ENCODE measurements around the gene COPS9.

The COPS9 gene

GRCh38 chr2:240132651-240132980, 3.5 kb downstream of the COPS9 start:
- no peak for DNase-seq

DNA sequence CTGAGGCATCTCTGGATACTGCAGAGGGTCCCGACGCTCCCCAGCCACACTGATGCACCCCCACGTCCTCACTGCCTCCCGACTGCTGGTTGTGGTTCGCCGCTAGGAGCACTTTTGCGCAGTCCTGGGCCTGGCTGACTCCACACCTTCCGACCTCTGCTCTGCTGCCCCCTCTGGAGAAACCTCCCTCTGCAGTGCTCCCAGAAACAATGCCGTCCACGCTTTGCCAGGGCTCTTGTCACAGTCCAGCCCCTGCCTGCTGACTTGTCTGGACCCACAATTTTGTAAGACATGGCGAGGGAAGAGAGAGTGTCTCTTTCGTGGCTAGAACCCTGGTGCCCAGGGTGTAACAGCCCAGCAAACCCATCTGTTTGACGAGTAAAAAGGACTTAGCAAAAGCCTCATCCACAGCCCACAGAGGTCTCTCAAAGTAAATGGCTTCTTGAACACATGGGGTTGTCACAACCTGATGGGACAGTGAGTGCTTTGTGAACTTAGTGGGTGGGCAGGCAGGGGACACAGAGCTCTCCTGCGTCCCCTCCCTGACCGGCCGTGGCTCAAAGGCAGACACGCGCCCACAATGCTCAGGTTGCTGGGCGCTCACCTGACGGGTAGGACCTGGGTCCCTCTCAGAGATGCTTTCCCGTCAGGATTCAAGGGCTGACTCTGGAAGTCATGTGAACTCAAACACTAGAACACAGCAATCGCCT, 4.0 kb downstream of the COPS9 start:
- DNase-seq: no peak

GRCh38 chr2:240131296-240131695, 4.8 kb downstream of the COPS9 start:
- no peak for DNase-seq

- DNase-seq: no peak
Observed at GRCh38 chr2:240130393-240131195, 5.5 kb downstream of the COPS9 start.

DNA sequence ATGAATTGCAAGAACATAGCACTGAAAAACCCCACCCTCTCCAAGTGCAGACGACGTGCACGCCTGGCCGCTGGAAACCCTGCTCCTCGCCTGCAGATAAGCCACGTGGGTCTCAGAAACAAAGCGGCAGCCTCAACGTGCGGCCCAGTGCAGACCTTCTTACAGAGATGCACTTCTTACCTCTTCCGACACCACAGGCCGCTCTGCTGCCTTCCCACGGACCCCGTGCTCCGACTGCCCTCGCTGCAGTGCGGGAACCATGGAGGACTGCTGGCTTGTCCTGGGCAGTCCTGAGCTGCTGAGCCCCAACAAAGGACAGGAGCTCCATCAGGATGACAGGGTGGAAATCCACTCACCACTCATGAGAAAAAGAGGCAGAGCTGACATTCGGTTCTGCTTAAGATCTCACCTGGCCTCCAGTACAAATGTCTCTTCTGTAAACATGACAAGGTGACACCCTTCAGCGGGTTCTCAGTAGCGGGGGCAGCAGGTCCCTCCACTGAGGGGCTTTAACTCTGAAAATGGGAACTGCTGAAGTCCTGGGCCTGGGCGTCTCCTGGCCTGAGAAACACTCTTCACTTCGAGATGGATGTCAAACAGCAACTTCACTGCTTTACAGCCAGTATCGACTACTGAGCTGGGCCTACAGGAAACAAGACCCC, 6.2 kb downstream of the COPS9 start:
- DNase-seq: no peak

GRCh38 chr2:240129311-240129710, 6.8 kb downstream of the COPS9 start:
- no peak for DNase-seq

- no peak for DNase-seq
Observed at GRCh38 chr2:240128608-240129145, 7.4 kb downstream of the COPS9 start.

DNA sequence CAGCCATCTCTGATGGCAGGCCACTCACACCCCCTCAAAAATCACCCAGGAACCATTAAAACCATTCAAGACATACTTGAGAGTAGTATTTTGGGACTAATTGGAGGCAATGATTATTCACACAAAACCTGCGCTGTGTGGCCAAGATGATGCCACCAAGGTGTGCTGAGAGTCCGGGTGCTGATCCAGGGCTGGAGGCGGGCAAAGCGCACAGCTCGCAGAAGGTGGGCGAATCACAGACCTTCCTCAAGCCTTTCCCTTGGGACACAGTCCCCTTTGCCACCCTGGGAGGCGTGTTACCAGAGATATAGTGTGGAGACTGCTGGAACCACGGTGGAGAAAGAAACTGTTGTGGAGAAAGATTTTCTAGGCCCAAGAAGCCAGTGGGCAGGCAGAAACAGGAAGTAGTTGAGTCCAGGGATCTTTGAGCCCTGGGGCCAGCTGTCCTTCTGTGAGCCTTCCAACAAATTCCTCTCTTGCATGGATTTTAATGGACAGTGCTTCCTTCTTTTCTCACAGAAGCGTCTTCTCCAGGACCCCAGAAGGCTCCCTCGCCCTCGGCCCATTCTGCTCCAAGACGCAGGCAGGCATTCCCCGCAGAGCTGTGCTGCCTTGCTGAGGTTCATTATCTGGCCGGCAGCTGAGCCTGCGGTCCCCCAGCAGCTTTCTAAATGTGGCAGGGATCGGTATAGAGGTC, 8.0 kb downstream of the COPS9 start:
- DNase-seq: no peak

DNA sequence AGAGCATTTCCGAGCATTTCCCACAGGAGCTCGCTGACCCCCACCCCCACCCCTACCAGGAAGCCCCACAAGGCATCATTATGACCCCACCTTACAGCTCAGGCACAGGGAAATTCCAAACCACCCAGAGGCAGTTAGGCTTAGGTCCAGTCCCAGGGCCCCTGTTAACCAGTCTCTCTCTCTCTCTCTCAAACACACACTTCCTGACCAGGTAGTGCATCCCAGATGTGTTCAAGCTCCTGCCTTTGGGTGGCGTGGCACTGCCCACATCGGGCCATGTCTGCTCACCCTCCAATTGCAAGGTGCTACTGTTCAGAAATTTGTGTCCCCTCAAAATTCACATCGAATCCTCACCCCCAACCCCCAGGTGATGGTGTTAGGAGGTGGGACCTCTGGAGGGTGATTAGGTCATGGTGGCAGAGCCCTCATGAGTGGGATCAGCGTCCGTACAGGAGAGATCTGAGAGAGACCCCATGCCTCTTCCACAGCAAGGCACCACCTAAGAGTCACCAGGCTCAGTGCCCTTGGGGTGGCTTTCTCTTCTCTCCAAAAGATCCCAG, 8.8 kb downstream of the COPS9 start:
- DNase-seq: no peak

GRCh38 chr2:240126731-240127130, 9.4 kb downstream of the COPS9 start:
- DNase-seq: no peak

- DNase-seq: no peak
Observed at GRCh38 chr2:240125742-240126141, 10.4 kb downstream of the COPS9 start.

DNA sequence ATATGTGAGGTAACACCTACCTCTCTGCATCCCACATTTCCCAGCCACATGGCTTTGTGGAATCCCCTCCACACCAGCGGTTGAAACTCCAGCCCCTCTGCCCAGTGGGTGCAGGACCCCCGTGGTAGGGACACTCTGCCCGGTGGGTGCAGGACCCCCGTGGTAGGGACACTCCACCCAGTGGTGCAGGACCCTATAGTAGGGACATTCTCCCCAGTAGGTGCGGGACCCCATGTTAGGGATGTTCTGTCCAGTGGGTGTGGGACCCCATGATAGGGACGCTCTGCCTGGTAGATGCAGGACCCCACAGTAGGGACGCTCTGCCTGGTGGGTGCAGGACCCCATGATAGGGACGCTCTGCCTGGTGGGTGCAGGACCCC, 11.5 kb downstream of the COPS9 start:
- DNase-seq: no peak

DNA sequence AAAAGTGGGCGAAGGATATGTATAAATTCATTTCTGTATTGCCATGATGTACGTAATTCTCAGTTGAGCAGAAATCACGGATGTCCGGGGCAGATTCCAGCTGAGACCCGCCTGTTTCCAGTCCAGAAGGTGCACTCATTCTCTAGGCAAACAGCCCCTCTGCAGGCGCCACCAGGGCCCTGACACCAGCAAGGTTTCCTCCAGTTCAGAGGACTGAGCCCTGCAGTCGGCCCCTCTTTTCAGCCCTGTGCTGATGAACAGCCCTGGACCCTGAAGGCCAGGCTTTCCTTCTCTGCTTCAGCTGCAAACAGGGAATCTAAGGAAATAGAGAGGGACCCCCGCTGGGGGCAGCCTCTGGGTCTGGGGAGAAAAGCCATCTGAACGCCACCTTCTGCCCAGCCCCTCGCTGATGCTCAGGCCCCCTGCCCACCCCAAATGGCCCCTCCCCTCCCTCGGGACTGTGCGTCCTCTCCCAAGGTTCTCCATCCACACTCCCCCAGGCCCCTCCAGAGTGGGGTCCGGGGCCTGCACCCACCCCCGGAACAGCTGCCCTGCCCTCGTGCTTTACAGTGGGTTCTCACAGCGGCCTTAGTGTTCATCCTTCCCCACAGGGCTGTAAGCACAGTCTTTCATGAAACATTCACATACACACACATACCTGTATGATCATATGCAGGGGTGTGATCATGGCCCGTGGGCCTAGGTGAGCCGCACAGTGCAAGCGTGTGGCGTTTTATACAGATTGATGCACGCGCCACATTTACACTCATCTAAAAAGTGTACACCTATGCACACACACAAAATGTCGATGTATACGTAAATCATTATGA, 12.1 kb downstream of the COPS9 start:
- no peak for DNase-seq

- no peak for DNase-seq
Observed at GRCh38 chr2:240121675-240122074, 14.4 kb downstream of the COPS9 start.

DNA sequence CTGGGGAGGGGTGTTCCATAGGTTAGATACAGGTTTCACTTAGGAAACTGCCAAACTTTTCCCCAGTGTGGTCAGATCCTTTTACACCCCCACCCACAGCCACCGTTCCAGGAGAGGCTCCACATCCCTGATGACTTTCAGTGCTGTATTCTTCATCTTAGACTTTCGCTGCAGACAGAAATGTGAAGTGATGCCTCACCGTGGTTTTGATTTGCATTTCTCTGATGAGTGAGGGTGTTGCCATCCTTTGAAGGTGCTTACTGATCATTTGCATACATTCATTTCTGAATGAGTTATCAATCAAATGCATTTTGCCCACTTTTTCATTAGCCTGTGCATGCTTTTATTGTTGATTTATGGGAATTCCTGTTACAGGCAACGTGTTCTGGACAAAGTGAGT, 14.9 kb downstream of the COPS9 start:
- no peak for DNase-seq

DNA sequence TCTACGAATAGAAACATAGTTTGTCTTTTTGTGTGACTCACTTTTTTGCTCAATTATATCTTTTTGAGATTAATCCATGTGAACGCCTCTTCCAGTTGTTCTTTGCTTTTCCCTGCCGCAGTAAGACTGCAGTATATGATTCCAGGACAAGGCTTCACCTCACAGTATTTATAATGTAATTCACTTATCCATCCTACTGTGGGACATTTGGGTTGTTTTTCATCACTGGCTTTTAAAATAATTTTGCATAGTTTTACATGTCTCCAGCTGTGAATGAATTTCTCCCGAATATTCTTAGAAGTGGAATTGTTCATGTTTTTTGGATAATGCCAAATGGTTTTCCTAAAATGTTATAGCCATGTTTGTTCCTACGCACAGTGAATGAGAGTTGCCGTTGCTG, 21.9 kb downstream of the COPS9 start:
- DNase-seq: no peak

DNA sequence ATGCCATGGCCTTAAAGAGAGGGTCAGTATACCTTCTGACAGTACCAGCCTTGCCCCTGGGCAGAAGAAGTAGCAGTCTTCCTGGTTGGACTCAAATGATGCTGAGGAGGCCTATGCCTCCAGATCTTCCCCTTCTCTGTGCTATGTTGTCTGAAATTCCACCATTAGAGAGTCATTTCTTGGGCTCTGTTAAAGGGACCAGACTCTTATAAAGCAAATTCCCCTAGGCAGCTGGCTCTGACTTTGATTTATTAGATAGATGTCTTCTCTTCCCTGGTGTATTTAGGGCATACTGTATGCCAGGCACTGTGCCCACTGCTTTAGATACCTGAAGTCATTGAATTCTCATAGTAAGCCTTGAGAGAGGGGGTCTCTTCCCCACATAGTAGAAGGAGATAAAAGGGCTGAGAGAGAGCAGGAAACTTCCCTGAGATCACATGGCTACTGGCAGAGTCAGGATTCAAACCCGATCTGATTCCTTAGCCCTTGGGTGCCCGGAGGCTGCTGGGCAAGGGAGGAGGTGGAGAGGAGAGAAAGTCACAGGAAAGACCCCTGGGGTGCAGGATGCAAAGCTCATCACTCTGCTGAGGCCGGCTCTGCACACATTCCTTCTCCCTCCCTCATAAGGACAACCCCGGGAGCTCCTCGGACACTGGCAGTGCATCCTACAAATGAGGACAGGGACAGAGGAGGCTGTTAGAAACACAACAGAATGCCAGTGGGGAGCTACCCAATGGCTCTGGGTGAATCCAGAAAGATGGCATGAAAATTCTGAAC, 23.0 kb downstream of the COPS9 start:
- DNase-seq: no peak

DNA sequence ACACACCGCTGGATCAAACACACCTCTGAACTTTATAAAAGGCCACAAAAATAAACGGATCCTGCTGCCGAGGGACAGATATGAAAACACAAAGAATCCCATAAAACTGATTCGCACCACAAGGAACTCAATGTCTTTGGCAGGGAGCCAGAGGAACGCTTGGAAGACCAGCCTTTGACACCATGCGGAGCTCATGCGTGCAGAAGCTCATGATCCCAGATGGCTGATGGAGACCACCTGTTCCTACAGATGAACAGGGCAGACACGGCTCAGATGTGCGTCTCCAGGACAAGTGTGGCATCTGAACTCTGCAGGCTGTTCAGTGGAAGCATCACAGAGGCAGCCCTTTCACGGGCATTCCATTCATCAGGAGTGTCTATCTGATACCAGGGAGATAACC, 24.9 kb downstream of the COPS9 start:
- DNase-seq: no peak

DNA sequence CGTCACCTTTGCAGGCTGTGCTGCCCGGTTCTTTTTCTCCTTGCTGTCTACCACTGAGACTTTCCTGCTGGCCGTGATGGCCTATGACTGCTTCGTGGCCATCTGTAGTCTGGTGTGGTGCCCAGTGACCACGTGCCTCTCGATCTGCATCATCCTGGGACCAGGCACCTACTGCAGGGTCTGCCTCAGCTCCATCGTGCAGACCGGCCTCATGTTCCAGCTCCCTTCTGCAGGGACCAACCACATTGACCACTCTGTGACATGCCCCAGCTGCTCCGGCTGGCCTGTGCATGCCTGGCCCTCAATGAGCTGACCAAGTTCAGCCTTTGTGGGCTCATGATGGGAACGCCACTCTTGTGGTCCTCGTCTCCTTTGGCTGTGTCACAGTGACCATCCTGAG, 26.7 kb downstream of the COPS9 start:
- DNase-seq: no peak

- DNase-seq: no peak
Observed at GRCh38 chr2:240107477-240107796, 28.7 kb downstream of the COPS9 start.

GRCh38 chr2:240106765-240107476, 29.2 kb downstream of the COPS9 start:
- no peak for DNase-seq
